ENCODE measurements around the gene KNDC1. TPM values are rescaled to one million over a fixed set of nuclear protein-coding genes. Genes with fewer than 3 reads are reported as not detected.

Gene KNDC1
- total RNA-seq, 4 donors from 2014 or later = 0.27 to 1.7 TPM; not detected in 2

GRCh38 chr10:133207041-133207600 is 47.1 kb downstream of the KNDC1 start:
- Histone ChIP-seq H3K9me3 (no peaks in the 10 kb centered on the region), H3K4me1 (no peaks in the 10 kb centered on the region), H3K27ac (no peak overlapping the region), H3K36me3 (no peaks in the 10 kb centered on the region), H3K4me3 (no peak overlapping the region), H3K27me3 (no peaks in the 10 kb centered on the region)
- no peak for DNase-seq
- TF ChIP-seq CTCF (IDR thresholded peaks at IDR 0.05) (no peak), POLR2A (IDR thresholded peaks at IDR 0.05) (no peak)

- no peak for DNase-seq
- H3K27me3 ChIP-seq = no peaks in the 10 kb centered on the region
- no peak overlapping the region for H3K4me3 ChIP-seq
- H3K36me3 ChIP-seq = no peaks in the 10 kb centered on the region
- no peak overlapping the region for H3K27ac ChIP-seq
- H3K9me3 ChIP-seq = no peaks in the 10 kb centered on the region
- TF ChIP-seq CTCF (IDR thresholded peaks at IDR 0.05) = no peak
- no peak for TF ChIP-seq POLR2A (IDR thresholded peaks at IDR 0.05)
- no peaks in the 10 kb centered on the region for H3K4me1 ChIP-seq
These were observed 47.6 kb downstream of the KNDC1 start for GRCh38 chr10:133207627-133208026.

GRCh38 chr10:133208466-133208865 is 48.4 kb downstream of the KNDC1 start:
- Histone ChIP-seq H3K27me3 (no peaks in the 10 kb centered on the region), H3K4me1 (no peaks in the 10 kb centered on the region), H3K27ac (no peak overlapping the region), H3K9me3 (no peaks in the 10 kb centered on the region), H3K4me3 (no peak overlapping the region), H3K36me3 (no peaks in the 10 kb centered on the region)
- DNase-seq = no peak
- no peak for TF ChIP-seq CTCF (IDR thresholded peaks at IDR 0.05)
- no peak for TF ChIP-seq POLR2A (IDR thresholded peaks at IDR 0.05)

- Histone ChIP-seq H3K27me3 (no peaks in the 10 kb centered on the region), H3K4me1 (no peaks in the 10 kb centered on the region), H3K36me3 (no peaks in the 10 kb centered on the region), H3K27ac (no peak overlapping the region), H3K4me3 (no peak overlapping the region), H3K9me3 (no peaks in the 10 kb centered on the region)
- no peak for TF ChIP-seq POLR2A (IDR thresholded peaks at IDR 0.05)
- TF ChIP-seq CTCF (IDR thresholded peaks at IDR 0.05) = no peak
- no peak for DNase-seq
These were observed 49.1 kb downstream of the KNDC1 start for GRCh38 chr10:133209117-133209516.

- no peak overlapping the region for H3K4me3 ChIP-seq
- no peak for DNase-seq
- no peak for TF ChIP-seq CTCF (IDR thresholded peaks at IDR 0.05)
- no peak for TF ChIP-seq POLR2A (IDR thresholded peaks at IDR 0.05)
- H3K4me1 ChIP-seq = no peaks in the 10 kb centered on the region
- H3K9me3 ChIP-seq = no peaks in the 10 kb centered on the region
- H3K27ac ChIP-seq = no peak overlapping the region
- no peaks in the 10 kb centered on the region for H3K27me3 ChIP-seq
- no peaks in the 10 kb centered on the region for H3K36me3 ChIP-seq
These were observed 49.6 kb downstream of the KNDC1 start for GRCh38 chr10:133209641-133210040.

Data from Peyer's patch (tissue), 4 donors.